ENCODE measurements around the gene MORN1. TPM values are rescaled to one million over a fixed set of nuclear protein-coding genes. Genes with fewer than 3 reads are reported as not detected.

MORN1 gene
- total and polyA plus RNA-seq, 2 experiments from 2014 or later = 4.8 to 11.1 TPM

DNA sequence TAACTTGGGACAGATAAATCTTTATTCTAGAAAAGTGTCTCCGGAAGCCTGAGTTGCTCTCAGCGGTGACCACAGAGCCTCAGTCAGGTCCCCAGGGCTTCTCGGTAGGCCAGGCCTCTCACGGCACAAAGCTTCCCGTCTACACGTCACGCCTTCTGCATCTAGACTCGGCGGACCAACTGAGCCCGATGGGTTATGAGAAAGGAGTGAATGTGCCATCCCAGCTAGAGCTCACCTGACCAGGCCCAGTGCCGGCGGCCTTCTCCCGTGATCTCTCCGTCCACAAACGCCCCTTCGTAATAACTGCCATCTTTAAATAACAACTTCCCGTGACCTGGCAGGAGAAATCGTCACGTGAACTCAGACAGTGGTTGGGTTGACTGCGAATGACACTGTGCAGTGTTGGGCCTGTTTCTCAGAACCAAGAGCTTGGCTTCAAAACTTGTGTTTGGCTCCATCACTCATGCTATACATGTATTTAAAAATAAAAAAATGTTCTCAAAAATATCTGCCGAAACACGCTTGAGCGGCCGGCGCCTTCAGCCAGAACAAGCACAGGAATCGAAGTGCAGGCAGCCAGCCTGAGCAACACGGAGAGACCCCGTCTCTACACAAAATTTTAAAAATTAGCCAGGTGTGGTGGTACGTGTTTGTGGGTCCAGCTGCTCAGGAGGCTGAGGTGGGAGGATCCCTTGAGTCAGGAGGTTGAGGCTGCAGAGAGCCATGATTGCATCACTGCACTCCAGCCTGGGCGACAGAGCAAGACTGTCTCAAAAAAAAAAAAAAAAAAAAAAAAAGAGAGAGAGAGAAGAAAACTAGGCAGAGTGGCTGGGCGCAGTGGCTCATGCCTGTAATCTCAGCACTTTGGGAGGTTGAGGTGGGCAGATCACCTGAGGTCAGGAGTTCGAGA lies 3.1 kb downstream of the MORN1 start:
- peaks cover 20% of the 10 kb centered on the region for H3K79me2 ChIP-seq (replicated peaks; ENCODE audit: insufficient read depth)
- no peak overlapping the region for H2AFZ ChIP-seq
- TF ChIP-seq ZNF114 (CRISPR knock-in tag; IDR thresholded peaks at IDR 0.05) = no peak
- TF ChIP-seq POLR2AphosphoS5 (IDR thresholded peaks at IDR 0.05; ENCODE audit: low read depth) = no peak
- TF ChIP-seq, protein P1, sequence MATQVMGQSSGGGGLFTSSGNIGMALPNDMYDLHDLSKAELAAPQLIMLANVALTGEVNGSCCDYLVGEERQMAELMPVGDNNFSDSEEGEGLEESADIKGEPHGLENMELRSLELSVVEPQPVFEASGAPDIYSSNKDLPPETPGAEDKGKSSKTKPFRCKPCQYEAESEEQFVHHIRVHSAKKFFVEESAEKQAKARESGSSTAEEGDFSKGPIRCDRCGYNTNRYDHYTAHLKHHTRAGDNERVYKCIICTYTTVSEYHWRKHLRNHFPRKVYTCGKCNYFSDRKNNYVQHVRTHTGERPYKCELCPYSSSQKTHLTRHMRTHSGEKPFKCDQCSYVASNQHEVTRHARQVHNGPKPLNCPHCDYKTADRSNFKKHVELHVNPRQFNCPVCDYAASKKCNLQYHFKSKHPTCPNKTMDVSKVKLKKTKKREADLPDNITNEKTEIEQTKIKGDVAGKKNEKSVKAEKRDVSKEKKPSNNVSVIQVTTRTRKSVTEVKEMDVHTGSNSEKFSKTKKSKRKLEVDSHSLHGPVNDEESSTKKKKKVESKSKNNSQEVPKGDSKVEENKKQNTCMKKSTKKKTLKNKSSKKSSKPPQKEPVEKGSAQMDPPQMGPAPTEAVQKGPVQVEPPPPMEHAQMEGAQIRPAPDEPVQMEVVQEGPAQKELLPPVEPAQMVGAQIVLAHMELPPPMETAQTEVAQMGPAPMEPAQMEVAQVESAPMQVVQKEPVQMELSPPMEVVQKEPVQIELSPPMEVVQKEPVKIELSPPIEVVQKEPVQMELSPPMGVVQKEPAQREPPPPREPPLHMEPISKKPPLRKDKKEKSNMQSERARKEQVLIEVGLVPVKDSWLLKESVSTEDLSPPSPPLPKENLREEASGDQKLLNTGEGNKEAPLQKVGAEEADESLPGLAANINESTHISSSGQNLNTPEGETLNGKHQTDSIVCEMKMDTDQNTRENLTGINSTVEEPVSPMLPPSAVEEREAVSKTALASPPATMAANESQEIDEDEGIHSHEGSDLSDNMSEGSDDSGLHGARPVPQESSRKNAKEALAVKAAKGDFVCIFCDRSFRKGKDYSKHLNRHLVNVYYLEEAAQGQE (IDR thresholded peaks at IDR 0.05; ENCODE audit: unreplicated experiment) = no peak
- TF ChIP-seq CTCF (conservative IDR thresholded peaks at IDR 0.05; ENCODE audit: low read depth in 2 of 2) = no peak
- no peak for TF ChIP-seq JUNB (IDR thresholded peaks at IDR 0.05; ENCODE audit: unreplicated experiment)
- TF ChIP-seq, protein P2, sequence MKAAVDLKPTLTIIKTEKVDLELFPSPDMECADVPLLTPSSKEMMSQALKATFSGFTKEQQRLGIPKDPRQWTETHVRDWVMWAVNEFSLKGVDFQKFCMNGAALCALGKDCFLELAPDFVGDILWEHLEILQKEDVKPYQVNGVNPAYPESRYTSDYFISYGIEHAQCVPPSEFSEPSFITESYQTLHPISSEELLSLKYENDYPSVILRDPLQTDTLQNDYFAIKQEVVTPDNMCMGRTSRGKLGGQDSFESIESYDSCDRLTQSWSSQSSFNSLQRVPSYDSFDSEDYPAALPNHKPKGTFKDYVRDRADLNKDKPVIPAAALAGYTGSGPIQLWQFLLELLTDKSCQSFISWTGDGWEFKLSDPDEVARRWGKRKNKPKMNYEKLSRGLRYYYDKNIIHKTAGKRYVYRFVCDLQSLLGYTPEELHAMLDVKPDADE (IDR thresholded peaks at IDR 0.05) = no peak
- TF ChIP-seq NANOG (IDR thresholded peaks at IDR 0.05; ENCODE audit: borderline replicate concordance) = no peak
- TF ChIP-seq, protein P3, sequence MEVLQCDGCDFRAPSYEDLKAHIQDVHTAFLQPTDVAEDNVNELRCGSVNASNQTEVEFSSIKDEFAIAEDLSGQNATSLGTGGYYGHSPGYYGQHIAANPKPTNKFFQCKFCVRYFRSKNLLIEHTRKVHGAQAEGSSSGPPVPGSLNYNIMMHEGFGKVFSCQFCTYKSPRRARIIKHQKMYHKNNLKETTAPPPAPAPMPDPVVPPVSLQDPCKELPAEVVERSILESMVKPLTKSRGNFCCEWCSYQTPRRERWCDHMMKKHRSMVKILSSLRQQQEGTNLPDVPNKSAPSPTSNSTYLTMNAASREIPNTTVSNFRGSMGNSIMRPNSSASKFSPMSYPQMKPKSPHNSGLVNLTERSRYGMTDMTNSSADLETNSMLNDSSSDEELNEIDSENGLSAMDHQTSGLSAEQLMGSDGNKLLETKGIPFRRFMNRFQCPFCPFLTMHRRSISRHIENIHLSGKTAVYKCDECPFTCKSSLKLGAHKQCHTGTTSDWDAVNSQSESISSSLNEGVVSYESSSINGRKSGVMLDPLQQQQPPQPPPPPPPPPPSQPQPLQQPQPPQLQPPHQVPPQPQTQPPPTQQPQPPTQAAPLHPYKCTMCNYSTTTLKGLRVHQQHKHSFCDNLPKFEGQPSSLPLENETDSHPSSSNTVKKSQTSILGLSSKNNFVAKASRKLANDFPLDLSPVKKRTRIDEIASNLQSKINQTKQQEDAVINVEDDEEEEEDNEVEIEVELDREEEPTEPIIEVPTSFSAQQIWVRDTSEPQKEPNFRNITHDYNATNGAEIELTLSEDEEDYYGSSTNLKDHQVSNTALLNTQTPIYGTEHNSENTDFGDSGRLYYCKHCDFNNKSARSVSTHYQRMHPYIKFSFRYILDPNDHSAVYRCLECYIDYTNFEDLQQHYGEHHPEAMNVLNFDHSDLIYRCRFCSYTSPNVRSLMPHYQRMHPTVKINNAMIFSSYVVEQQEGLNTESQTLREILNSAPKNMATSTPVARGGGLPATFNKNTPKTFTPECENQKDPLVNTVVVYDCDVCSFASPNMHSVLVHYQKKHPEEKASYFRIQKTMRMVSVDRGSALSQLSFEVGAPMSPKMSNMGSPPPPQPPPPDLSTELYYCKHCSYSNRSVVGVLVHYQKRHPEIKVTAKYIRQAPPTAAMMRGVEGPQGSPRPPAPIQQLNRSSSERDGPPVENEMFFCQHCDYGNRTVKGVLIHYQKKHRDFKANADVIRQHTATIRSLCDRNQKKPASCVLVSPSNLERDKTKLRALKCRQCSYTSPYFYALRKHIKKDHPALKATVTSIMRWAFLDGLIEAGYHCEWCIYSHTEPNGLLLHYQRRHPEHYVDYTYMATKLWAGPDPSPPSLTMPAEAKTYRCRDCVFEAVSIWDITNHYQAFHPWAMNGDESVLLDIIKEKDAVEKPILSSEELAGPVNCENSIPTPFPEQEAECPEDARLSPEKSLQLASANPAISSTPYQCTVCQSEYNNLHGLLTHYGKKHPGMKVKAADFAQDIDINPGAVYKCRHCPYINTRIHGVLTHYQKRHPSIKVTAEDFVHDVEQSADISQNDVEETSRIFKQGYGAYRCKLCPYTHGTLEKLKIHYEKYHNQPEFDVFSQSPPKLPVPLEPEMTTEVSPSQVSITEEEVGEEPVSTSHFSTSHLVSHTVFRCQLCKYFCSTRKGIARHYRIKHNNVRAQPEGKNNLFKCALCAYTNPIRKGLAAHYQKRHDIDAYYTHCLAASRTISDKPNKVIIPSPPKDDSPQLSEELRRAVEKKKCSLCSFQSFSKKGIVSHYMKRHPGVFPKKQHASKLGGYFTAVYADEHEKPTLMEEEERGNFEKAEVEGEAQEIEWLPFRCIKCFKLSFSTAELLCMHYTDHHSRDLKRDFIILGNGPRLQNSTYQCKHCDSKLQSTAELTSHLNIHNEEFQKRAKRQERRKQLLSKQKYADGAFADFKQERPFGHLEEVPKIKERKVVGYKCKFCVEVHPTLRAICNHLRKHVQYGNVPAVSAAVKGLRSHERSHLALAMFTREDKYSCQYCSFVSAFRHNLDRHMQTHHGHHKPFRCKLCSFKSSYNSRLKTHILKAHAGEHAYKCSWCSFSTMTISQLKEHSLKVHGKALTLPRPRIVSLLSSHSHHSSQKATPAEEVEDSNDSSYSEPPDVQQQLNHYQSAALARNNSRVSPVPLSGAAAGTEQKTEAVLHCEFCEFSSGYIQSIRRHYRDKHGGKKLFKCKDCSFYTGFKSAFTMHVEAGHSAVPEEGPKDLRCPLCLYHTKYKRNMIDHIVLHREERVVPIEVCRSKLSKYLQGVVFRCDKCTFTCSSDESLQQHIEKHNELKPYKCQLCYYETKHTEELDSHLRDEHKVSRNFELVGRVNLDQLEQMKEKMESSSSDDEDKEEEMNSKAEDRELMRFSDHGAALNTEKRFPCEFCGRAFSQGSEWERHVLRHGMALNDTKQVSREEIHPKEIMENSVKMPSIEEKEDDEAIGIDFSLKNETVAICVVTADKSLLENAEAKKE (CRISPR knock-in tag; IDR thresholded peaks at IDR 0.05) = no peak
- TF ChIP-seq STAT1 (IDR thresholded peaks at IDR 0.05; ENCODE audit: unreplicated experiment) = no peak
- TF ChIP-seq EZH2 (IDR thresholded peaks at IDR 0.05; ENCODE audit: low read depth, unreplicated experiment) = no peak
- no peak for TF ChIP-seq ZNF331 (CRISPR knock-in tag; IDR thresholded peaks at IDR 0.05; ENCODE audit: low read depth)
- TF ChIP-seq EZH2phosphoT487 (IDR thresholded peaks at IDR 0.05; ENCODE audit: unreplicated experiment) = no peak
- peaks cover 6% of the 10 kb centered on the region for H3K27me3 Mint-ChIP-seq (ENCODE audit: insufficient read depth, low read depth, poor library complexity)
- H3K4me2 ChIP-seq = no peak overlapping the region
- no peaks in the 10 kb centered on the region for H3K36me3 ChIP-seq (ENCODE audit: insufficient read depth)
- peaks cover 2% of the 10 kb centered on the region for H4K20me1 ChIP-seq (replicated peaks; ENCODE audit: insufficient read depth)
- no peak overlapping the region for H3K4me3 ChIP-seq
- H3K36me3 Mint-ChIP-seq (ENCODE audit: low read depth) = peaks cover 12% of the 10 kb centered on the region
- 0 out of 2 replicates have a peak, but pooled peaks cover 6% of the 10 kb centered on the region for H3F3A ChIP-seq (replicated peaks; ENCODE audit: low read depth)
- H3K27ac Mint-ChIP-seq = no peak overlapping the region
- ATAC-seq (no peak), DNase-seq (ENCODE audit: low spot score) (no peak)
- no peaks in the 10 kb centered on the region; the same call in 1 of the 2 replicates for H3K4me1 ChIP-seq (ENCODE audit: insufficient read depth)
- H3K27ac ChIP-seq (ENCODE audit: low read depth) = no peak overlapping the region
- no peak overlapping the region for H3K4me3 Mint-ChIP-seq
- no peaks in the 10 kb centered on the region for H3K9me2 ChIP-seq (ENCODE audit: insufficient read depth)
- no peaks in the 10 kb centered on the region for H3K9me3 Mint-ChIP-seq
- H3K4me1 Mint-ChIP-seq = peaks cover 16% of the 10 kb centered on the region
- no peaks in the 10 kb centered on the region for H3K27me3 ChIP-seq (ENCODE audit: insufficient read depth)

All from GM23338 (cell line).